Hepatocyte (in vitro differentiated cells): ENCODE measurements around the gene STIM1.

Source experiments
- CTCF ChIP-seq: fragments of 200-600 bp; sonication (generic); IDR thresholded peaks from 2 replicates; pipeline ENCODE4 v1.5.1; 2016; ENCODE audit warnings: antibody characterized with exemption, mild to moderate bottlenecking; ENCODE audit not compliant: poor library complexity
- EZH2 ChIP-seq: fragments of 200-600 bp; sonication (generic); IDR thresholded peaks from 2 replicates; pipeline ENCODE4 v1.6.1; 2016; ENCODE audit warnings: antibody characterized with exemption, mild to moderate bottlenecking, borderline replicate concordance
- EZH2phosphoT487 ChIP-seq: fragments of 200-600 bp; sonication (generic); IDR thresholded peaks from one replicate; pipeline ENCODE4 v1.6.1; 2018; ENCODE audit warnings: antibody characterized with exemption, mild to moderate bottlenecking, low read depth, moderate library complexity; ENCODE audit not compliant: unreplicated experiment, severe bottlenecking

- no peak for TF ChIP-seq CTCF
- no peak for TF ChIP-seq EZH2
- TF ChIP-seq EZH2phosphoT487: no peak
Observed at GRCh38 chr11:4068962-4069361, 213.5 kb downstream of the STIM1 start.
